GM23248 (cell line): Measurements from ENCODE around the gene ARSG.

Experiments used
- EZH2 ChIP-seq: fragments of 200-600 bp; sonication (generic); IDR thresholded peaks from 2 replicates; pipeline ENCODE4 v1.6.1; 2018; ENCODE audit warnings: antibody characterized with exemption, mild to moderate bottlenecking; ENCODE audit not compliant: insufficient read depth, poor library complexity, severe bottlenecking
- EZH2phosphoT487 ChIP-seq: fragments of 200-600 bp; sonication (generic); IDR thresholded peaks from 2 replicates; pipeline ENCODE4 v1.6.1; 2018; ENCODE audit warnings: antibody characterized with exemption, moderate library complexity, mild to moderate bottlenecking, low read depth; ENCODE audit not compliant: insufficient read depth

DNA sequence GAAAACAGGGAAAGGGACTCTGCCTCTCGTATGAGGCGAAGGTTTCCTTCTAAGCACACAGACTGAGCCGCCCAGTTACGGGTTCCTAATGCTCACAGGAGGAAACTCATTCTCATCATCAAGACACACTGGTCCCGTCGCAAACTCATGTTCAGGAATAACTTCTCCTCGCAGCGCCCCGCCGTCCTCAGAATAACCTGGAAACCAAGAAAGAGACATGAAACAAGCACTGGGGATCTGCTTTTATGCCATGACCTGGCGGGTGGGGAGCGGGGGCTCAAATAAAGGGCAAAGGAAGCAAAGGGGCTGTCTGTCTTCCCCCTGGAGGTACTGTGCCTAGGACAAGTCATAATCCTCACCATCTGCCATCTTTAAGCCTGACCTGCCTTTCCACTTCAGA, 134.7 kb downstream of the ARSG start:
- no peak for TF ChIP-seq EZH2phosphoT487
- no peak for TF ChIP-seq EZH2
